ENCODE results near the gene MMP25. TPM values are rescaled to one million over a fixed set of nuclear protein-coding genes. Genes with fewer than 3 reads are reported as not detected.

Gene MMP25
- total RNA-seq, 1 experiment from 2014 or later: 49.0 TPM

GRCh38 chr16:3012828-3013420 lies 33.4 kb upstream of the MMP25 start, which contains the start of gene CLDN9:
TSS of gene CLDN9 (plus strand) at chr16:3012923. CDS start at chr16:3013363, 440 bp downstream.
- DNase-seq (ENCODE audit: low spot score): peak; percentile 69
- peak within 1 kb of the TSS; percentile 69 for H3K27ac Mint-ChIP-seq
- H3K36me3 Mint-ChIP-seq: peaks cover 21% of the 10 kb centered on the region
- H3K4me1 Mint-ChIP-seq: peaks cover 72% of the 10 kb centered on the region
- TF ChIP-seq ZNF532 (CRISPR knock-in tag; IDR thresholded peaks at IDR 0.05; ENCODE audit: borderline replicate concordance) (no peak), HMGXB4 (CRISPR knock-in tag; IDR thresholded peaks at IDR 0.05) (0 out of 2 replicates have a peak, but pooled peaks have one; percentile 23), MAX (CRISPR knock-in tag; IDR thresholded peaks at IDR 0.05) (peak; percentile 23; the same call in 1 of the 2 replicates)
- peaks cover 3% of the 10 kb centered on the region; the same call in 1 of the 2 replicates for H3K27me3 Mint-ChIP-seq (ENCODE audit: low read depth)
- peak; percentile 1; the same call in 1 of the 2 replicates for ATAC-seq
- H3K4me3 Mint-ChIP-seq: peak within 1 kb of the TSS; percentile 70
- ChIA-PET POLR2A (interaction anchor here (1.1 to 17.1 kb wide), 6 partner anchors 7 to 85 kb away, joined by 3 to 502 read pairs (median 9); partner anchors contain the start of genes CLDN6, CLDN9, HCFC1R1 and THOC6), CTCF (interaction anchor here (0.9 to 13.4 kb wide), 10 partner anchors 9 to 161 kb away, joined by 3 to 360 read pairs (median 8); partner anchors contain the start of genes CLDN6, HCFC1R1, PAQR4 and THOC6)
- no peaks in the 10 kb centered on the region for H3K9me3 Mint-ChIP-seq

GRCh38 chr16:3013491-3013951 lies 32.8 kb upstream of the MMP25 start:
- no peak overlapping the region for H3K27ac Mint-ChIP-seq

GRCh38 chr16:3013998-3014690 lies 32.2 kb upstream of the MMP25 start:
- Mint-ChIP-seq H3K4me1 (peaks cover 68% of the 10 kb centered on the region), H3K27me3 (ENCODE audit: low read depth) (peaks cover 3% of the 10 kb centered on the region; the same call in 1 of the 2 replicates), H3K4me3 (peak overlapping the region; percentile 93), H3K36me3 (peaks cover 21% of the 10 kb centered on the region), H3K27ac (peak overlapping the region; percentile 86), H3K9me3 (no peaks in the 10 kb centered on the region)
- no peak for ATAC-seq
- no peak for DNase-seq (ENCODE audit: low spot score)
- ChIA-PET CTCF (interaction anchor here (0.7 to 3.0 kb wide), 11 partner anchors 9 to 115 kb away, joined by 3 to 35 read pairs (median 5); partner anchors contain the start of genes HCFC1R1, PAQR4 and THOC6), POLR2A (interaction anchor here (0.6 to 17.1 kb wide), 4 partner anchors 8 to 37 kb away, joined by 3 to 502 read pairs (median 7); partner anchors contain the start of genes CLDN9, HCFC1R1 and THOC6)
- no peak for TF ChIP-seq ZNF121 (CRISPR knock-in tag; IDR thresholded peaks at IDR 0.05)
- TF ChIP-seq ZNF425 (CRISPR knock-in tag; conservative IDR thresholded peaks at IDR 0.05): peak; percentile 69
- no peak for TF ChIP-seq ATF3 (CRISPR knock-in tag; conservative IDR thresholded peaks at IDR 0.05)
- no peak for TF ChIP-seq CTCF (IDR thresholded peaks at IDR 0.05)

More at GRCh38 chr16:3013491-3013951, 32.8 kb upstream of the MMP25 start:
- ChIA-PET CTCF (interaction anchor here (0.7 to 3.0 kb wide), 10 partner anchors 8 to 116 kb away, joined by 3 to 35 read pairs (median 5); partner anchors contain the start of genes HCFC1R1, PAQR4 and THOC6), POLR2A (interaction anchor here (1.2 to 17.1 kb wide), 4 partner anchors 7 to 14 kb away, joined by 5 to 502 read pairs (median 256); partner anchors contain the start of genes CLDN6, CLDN9, HCFC1R1 and THOC6)
- TF ChIP-seq CTCF (IDR thresholded peaks at IDR 0.05) (no peak), ZNF263 (CRISPR knock-in tag; IDR thresholded peaks at IDR 0.05; ENCODE audit: low read depth) (peak; percentile 48; the same call in 1 of the 2 replicates)
- Mint-ChIP-seq H3K4me3 (peak overlapping the region; percentile 70), H3K36me3 (peaks cover 21% of the 10 kb centered on the region), H3K27me3 (ENCODE audit: low read depth) (peaks cover 3% of the 10 kb centered on the region; the same call in 1 of the 2 replicates), H3K9me3 (no peaks in the 10 kb centered on the region), H3K4me1 (peaks cover 71% of the 10 kb centered on the region)
- DNase-seq (ENCODE audit: low spot score) (no peak), ATAC-seq (no peak)

All from WTC11 (cell line).